Caco-2 (cell line): ENCODE data around the gene TBX21. TPM values are rescaled to one million over a fixed set of nuclear protein-coding genes. Genes with fewer than 3 reads are reported as not detected.

Source experiments
- BruUV-seq: library from RNA; stranded (reverse); fragments of 400-500 nt; replicated peaks from 2 replicates; lab custom pipeline; 2021; lab: Mats Ljungman, UMichigan
- CTCF ChIA-PET: fragments of 300-600 bp; sonication (Branson Sonifier 250); formaldehyde crosslinking; loops from one replicate; lab custom pipeline; 2022; ENCODE audit warnings: antibody characterized with exemption; lab: Charles Lee
- POLR2A ChIA-PET: fragments of 300-600 bp; sonication (Branson Sonifier 250); formaldehyde crosslinking; loops from one replicate; lab custom pipeline; 2022; ENCODE audit warnings: antibody characterized with exemption; lab: Charles Lee
- DNase-seq, 2 experiments: peaks; one replicate each; pipeline versions ENCODE4 v3.0.0 to v3.0.0-alpha.2; 2020 to 2022
- H3K27me3 ChIP-seq: replicated peaks from 2 replicates; pipeline ENCODE4 v1.6.0; 2011; ENCODE audit warnings: low read length; ENCODE audit not compliant: control insufficient read depth, insufficient read depth
- H3K36me3 ChIP-seq: 2 replicates; pipeline ENCODE4 v1.5.1; 2011; ENCODE audit warnings: low read length; ENCODE audit not compliant: control insufficient read depth, insufficient read depth
- H3K4me1 ChIP-seq: fragments of 250-450 bp; sonication (Bioruptor Pico); 2 replicates; pipeline ENCODE4 v1.5.1; 2020; ENCODE audit warnings: mild to moderate bottlenecking
- H3K4me3 ChIP-seq: 2 replicates; pipeline ENCODE4 v1.5.1; 2011; ENCODE audit warnings: low read depth, mild to moderate bottlenecking, control low read depth, low read length
- H3K9me3 ChIP-seq: fragments of 250-450 bp; sonication (Bioruptor Pico); 2 replicates; pipeline ENCODE4 v1.5.1; 2020; ENCODE audit warnings: mild to moderate bottlenecking, moderate library complexity
- H3K27ac Mint-ChIP-seq: one replicate; pipeline ENCODE4 v1.8.0; 2022; ENCODE audit warnings: mixed read lengths; ENCODE audit not compliant: unreplicated experiment
- H3K27me3 Mint-ChIP-seq: one replicate; pipeline ENCODE4 v1.8.0; 2022; ENCODE audit warnings: mixed read lengths; ENCODE audit not compliant: insufficient read depth, unreplicated experiment
- H3K36me3 Mint-ChIP-seq: one replicate; pipeline ENCODE4 v1.8.0; 2022; ENCODE audit warnings: mild to moderate bottlenecking, mixed read lengths; ENCODE audit not compliant: insufficient read depth, unreplicated experiment
- H3K4me1 Mint-ChIP-seq: one replicate; pipeline ENCODE4 v1.8.0; 2022; ENCODE audit warnings: low read depth, mixed read lengths; ENCODE audit not compliant: unreplicated experiment
- H3K4me3 Mint-ChIP-seq: one replicate; pipeline ENCODE4 v1.8.0; 2022; ENCODE audit warnings: mild to moderate bottlenecking, moderate library complexity, mixed read lengths; ENCODE audit not compliant: unreplicated experiment
- H3K9me3 Mint-ChIP-seq: one replicate; pipeline ENCODE4 v1.8.0; 2022; ENCODE audit warnings: mixed read lengths; ENCODE audit not compliant: unreplicated experiment
- CTCF ChIP-seq, 2 experiments: fragments of 200-600 bp in 1 of 2; IDR thresholded peaks; 1 replicate in 1 of 2; 2 replicates in 1 of 2; pipeline versions ENCODE4 v1.5.1 to v1.8.0; 2011 to 2022; ENCODE audit warnings: antibody characterized with exemption in 1 of 2, control low read depth in 1 of 2, inconsistent platforms in 1 of 2, low read depth in 1 of 2, low read length in 1 of 2, mild to moderate bottlenecking in 1 of 2, moderate library complexity in 1 of 2; ENCODE audit not compliant: insufficient read depth in 1 of 2, severe bottlenecking in 1 of 2, unreplicated experiment in 1 of 2
- intact Hi-C: fragments of 100-400 bp; cut with micrococcal nuclease; formaldehyde crosslinking; loops from one replicate; pipeline ENCODE4 v1.10.0; 2022; ENCODE audit not compliant: unreplicated experiment
- total RNA-seq: library from RNA; stranded (reverse); gene quantifications from 2 replicates; pipeline ENCODE4 v1.2.3, GENCODE V29; 2022

TBX21 gene
- total RNA-seq, 1 experiment from 2014 or later = not detected

- ChIA-PET CTCF (interaction anchor here (0.5 kb wide), 1 partner anchor 58 kb away, joined by 5 read pairs; no protein-coding TSS in a partner anchor), POLR2A (no interaction called here)
- H3K36me3 Mint-ChIP-seq = no peaks in the 10 kb centered on the region
- intact Hi-C loops = no loop called here
- Histone ChIP-seq H3K4me1 (no peaks in the 10 kb centered on the region), H3K36me3 (no peaks in the 10 kb centered on the region), H3K4me3 (no peak overlapping the region), H3K9me3 (no peaks in the 10 kb centered on the region), H3K27me3 (no peaks in the 10 kb centered on the region)
- peaks cover 7% of the 10 kb centered on the region for H3K4me1 Mint-ChIP-seq
- DNase-seq = no peak
- no peak for TF ChIP-seq CTCF (IDR thresholded peaks at IDR 0.05; ENCODE audit: insufficient read depth in 1 of 2, low read depth in 1 of 2, low read length in 1 of 2, severe bottlenecking in 1 of 2, unreplicated experiment in 1 of 2)
- H3K9me3 Mint-ChIP-seq = no peaks in the 10 kb centered on the region
- no TSS peak for BruUV-seq
- H3K27ac Mint-ChIP-seq = no peak overlapping the region
- H3K27me3 Mint-ChIP-seq = no peaks in the 10 kb centered on the region
- H3K4me3 Mint-ChIP-seq = no peak overlapping the region
Observed at GRCh38 chr17:47703191-47703591, 29.8 kb upstream of the TBX21 start.

GRCh38 chr17:47703671-47704070 is 29.4 kb upstream of the TBX21 start:
- no peak for TF ChIP-seq CTCF (IDR thresholded peaks at IDR 0.05; ENCODE audit: insufficient read depth in 1 of 2, low read depth in 1 of 2, low read length in 1 of 2, severe bottlenecking in 1 of 2, unreplicated experiment in 1 of 2)
- Mint-ChIP-seq H3K9me3 (no peaks in the 10 kb centered on the region), H3K27me3 (no peaks in the 10 kb centered on the region), H3K36me3 (no peaks in the 10 kb centered on the region), H3K4me3 (no peak overlapping the region), H3K4me1 (peaks cover 4% of the 10 kb centered on the region), H3K27ac (no peak overlapping the region)
- Histone ChIP-seq H3K27me3 (no peaks in the 10 kb centered on the region), H3K4me1 (no peaks in the 10 kb centered on the region), H3K9me3 (no peaks in the 10 kb centered on the region), H3K36me3 (no peaks in the 10 kb centered on the region), H3K4me3 (no peak overlapping the region)
- no peak for DNase-seq
- POLR2A ChIA-PET = no interaction called here
- intact Hi-C loops = no loop called here
- BruUV-seq = no TSS peak
- CTCF ChIA-PET = interaction anchor here (0.6 to 1.4 kb wide), 3 partner anchors 29 to 95 kb away, joined by 3 to 6 read pairs (median 4); partner anchors contain the start of gene TBX21

DNA sequence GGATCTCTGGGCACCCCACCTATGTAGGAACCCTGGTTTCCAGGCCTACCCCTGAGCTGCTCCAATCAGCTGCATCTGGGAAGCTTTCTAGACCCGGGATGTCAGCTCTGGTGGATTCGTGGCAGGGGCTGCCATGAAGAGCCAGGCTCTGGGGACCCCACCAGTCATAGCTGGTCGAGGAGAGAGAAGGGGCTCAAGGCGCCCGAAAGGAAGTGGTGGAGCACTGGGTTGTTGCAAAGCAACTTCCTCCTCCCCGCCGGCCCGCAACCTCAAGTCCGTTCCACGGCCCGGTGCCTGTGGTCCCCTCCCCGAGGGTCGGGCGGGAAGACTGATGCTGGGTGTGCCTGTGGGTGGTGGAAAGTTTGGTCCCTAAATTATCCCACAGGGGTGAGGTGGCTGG is 28.9 kb upstream of the TBX21 start:
- TF ChIP-seq CTCF (IDR thresholded peaks at IDR 0.05; ENCODE audit: insufficient read depth in 1 of 2, low read depth in 1 of 2, low read length in 1 of 2, severe bottlenecking in 1 of 2, unreplicated experiment in 1 of 2) = no peak
- no peaks in the 10 kb centered on the region for H3K4me1 ChIP-seq

More for the DNA sequence above, 28.9 kb upstream of the TBX21 start:
- Mint-ChIP-seq H3K9me3 (no peaks in the 10 kb centered on the region), H3K4me3 (no peak overlapping the region), H3K36me3 (no peaks in the 10 kb centered on the region), H3K27me3 (no peaks in the 10 kb centered on the region), H3K4me1 (no peaks in the 10 kb centered on the region), H3K27ac (no peak overlapping the region)
- CTCF ChIA-PET = interaction anchor here (0.6 to 1.4 kb wide), 5 partner anchors 21 to 94 kb away, joined by 3 to 6 read pairs (median 4); partner anchors contain the start of gene TBX21
- DNase-seq = no peak
- POLR2A ChIA-PET = no interaction called here
- intact Hi-C loops = no loop called here
- Histone ChIP-seq H3K9me3 (no peaks in the 10 kb centered on the region), H3K36me3 (no peaks in the 10 kb centered on the region), H3K4me3 (no peak overlapping the region), H3K27me3 (no peaks in the 10 kb centered on the region)
- BruUV-seq = no TSS peak
